Measurements from ENCODE around the gene LYRM9. TPM values are rescaled to one million over a fixed set of nuclear protein-coding genes. Genes with fewer than 3 reads are reported as not detected.

Gene LYRM9
- total and polyA plus RNA-seq, 5 donors from 2014 or later: 7.5 to 18.4 (median 15.8) TPM

GRCh38 chr17:27930000-27930399 is 36.8 kb upstream of the LYRM9 start:
- Mint-ChIP-seq H3K4me1 (no peaks in the 10 kb centered on the region), H3K36me3 (no peaks in the 10 kb centered on the region), H3K4me3 (no peak overlapping the region), H3K27me3 (no peaks in the 10 kb centered on the region), H3K9me3 (peaks cover 0 to 8% (median 2%) of the 10 kb centered on the region in 7 donors), H3K27ac (no peak overlapping the region)
- no peak overlapping the region for H3K27ac ChIP-seq (ENCODE audit: insufficient read depth, low read length, poor library complexity, severe bottlenecking)
- no peaks in the 10 kb centered on the region for H3K4me1 ChIP-seq (ENCODE audit: control insufficient read depth, insufficient read depth, low read length, poor library complexity, severe bottlenecking)
- H3K4me3 ChIP-seq (ENCODE audit: low read depth, low read length): no peak overlapping the region
- H3K27me3 ChIP-seq (ENCODE audit: control insufficient read depth, insufficient read depth, low read length): peaks cover 5% of the 10 kb centered on the region
- H3K36me3 ChIP-seq (ENCODE audit: control insufficient read depth, insufficient read depth, low read length): no peaks in the 10 kb centered on the region
- no peak for ATAC-seq (ENCODE audit: low read depth in 2 of 2)
- H3K9me3 ChIP-seq (ENCODE audit: control insufficient read depth in 2 of 2, low read length in 2 of 2): peaks cover 0 to 3% of the 10 kb centered on the region in 2 experiments
- no peak for DNase-seq

- Histone ChIP-seq H3K27me3 (ENCODE audit: control insufficient read depth, insufficient read depth, low read length) (peaks cover 5% of the 10 kb centered on the region), H3K4me1 (ENCODE audit: control insufficient read depth, insufficient read depth, low read length, poor library complexity, severe bottlenecking) (no peaks in the 10 kb centered on the region), H3K27ac (ENCODE audit: insufficient read depth, low read length, poor library complexity, severe bottlenecking) (no peak overlapping the region), H3K36me3 (ENCODE audit: control insufficient read depth, insufficient read depth, low read length) (no peaks in the 10 kb centered on the region), H3K9me3 (ENCODE audit: control insufficient read depth in 2 of 2, low read length in 2 of 2) (peaks cover 0 to 2% of the 10 kb centered on the region in 2 experiments), H3K4me3 (ENCODE audit: low read depth, low read length) (no peak overlapping the region)
- H3K4me3 Mint-ChIP-seq: no peak overlapping the region
- H3K27ac Mint-ChIP-seq: no peak overlapping the region
- DNase-seq (no peak), ATAC-seq (ENCODE audit: low read depth in 2 of 2) (no peak)
- no peaks in the 10 kb centered on the region for H3K36me3 Mint-ChIP-seq
- H3K27me3 Mint-ChIP-seq: no peaks in the 10 kb centered on the region
- H3K9me3 Mint-ChIP-seq: peaks cover 0 to 4% (median 0%) of the 10 kb centered on the region in 7 donors
- no peaks in the 10 kb centered on the region for H3K4me1 Mint-ChIP-seq
These were observed 35.4 kb upstream of the LYRM9 start for GRCh38 chr17:27928587-27928986.

GRCh38 chr17:27927781-27928180 is 34.6 kb upstream of the LYRM9 start:
- Histone ChIP-seq H3K36me3 (ENCODE audit: control insufficient read depth, insufficient read depth, low read length) (no peaks in the 10 kb centered on the region), H3K4me1 (ENCODE audit: control insufficient read depth, insufficient read depth, low read length, poor library complexity, severe bottlenecking) (no peaks in the 10 kb centered on the region), H3K9me3 (ENCODE audit: control insufficient read depth in 2 of 2, low read length in 2 of 2) (no peaks in the 10 kb centered on the region), H3K27ac (ENCODE audit: insufficient read depth, low read length, poor library complexity, severe bottlenecking) (no peak overlapping the region), H3K27me3 (ENCODE audit: control insufficient read depth, insufficient read depth, low read length) (peaks cover 5% of the 10 kb centered on the region), H3K4me3 (ENCODE audit: low read depth, low read length) (no peak overlapping the region)
- H3K9me3 Mint-ChIP-seq: peaks cover 0 to 2% (median 0%) of the 10 kb centered on the region in 7 donors
- no peak overlapping the region for H3K27ac Mint-ChIP-seq
- no peaks in the 10 kb centered on the region for H3K36me3 Mint-ChIP-seq
- H3K27me3 Mint-ChIP-seq: no peaks in the 10 kb centered on the region
- DNase-seq (no peak), ATAC-seq (ENCODE audit: low read depth in 2 of 2) (no peak)
- no peak overlapping the region for H3K4me3 Mint-ChIP-seq
- no peaks in the 10 kb centered on the region for H3K4me1 Mint-ChIP-seq

GRCh38 chr17:27921599-27921998 is 28.4 kb upstream of the LYRM9 start:
- peaks cover 0 to 2% (median 0%) of the 10 kb centered on the region in 7 donors for H3K9me3 Mint-ChIP-seq
- DNase-seq (no peak), ATAC-seq (ENCODE audit: low read depth in 2 of 2) (no peak)
- Histone ChIP-seq H3K36me3 (ENCODE audit: control insufficient read depth, insufficient read depth, low read length) (no peaks in the 10 kb centered on the region), H3K9me3 (ENCODE audit: control insufficient read depth in 2 of 2, low read length in 2 of 2) (no peaks in the 10 kb centered on the region), H3K27me3 (ENCODE audit: control insufficient read depth, insufficient read depth, low read length) (no peaks in the 10 kb centered on the region), H3K27ac (ENCODE audit: insufficient read depth, low read length, poor library complexity, severe bottlenecking) (no peak overlapping the region), H3K4me3 (ENCODE audit: low read depth, low read length) (no peak overlapping the region), H3K4me1 (ENCODE audit: control insufficient read depth, insufficient read depth, low read length, poor library complexity, severe bottlenecking) (no peaks in the 10 kb centered on the region)
- no peaks in the 10 kb centered on the region for H3K36me3 Mint-ChIP-seq
- H3K4me1 Mint-ChIP-seq: no peaks in the 10 kb centered on the region
- no peak overlapping the region for H3K27ac Mint-ChIP-seq
- peaks cover 7% of the 10 kb centered on the region for H3K27me3 Mint-ChIP-seq
- no peak overlapping the region for H3K4me3 Mint-ChIP-seq

GRCh38 chr17:27921077-27921476 is 27.9 kb upstream of the LYRM9 start:
- no peaks in the 10 kb centered on the region for H3K27me3 ChIP-seq (ENCODE audit: control insufficient read depth, insufficient read depth, low read length)
- no peak overlapping the region for H3K4me3 ChIP-seq (ENCODE audit: low read depth, low read length)
- no peaks in the 10 kb centered on the region for H3K4me1 ChIP-seq (ENCODE audit: control insufficient read depth, insufficient read depth, low read length, poor library complexity, severe bottlenecking)
- Mint-ChIP-seq H3K27ac (no peak overlapping the region), H3K36me3 (no peaks in the 10 kb centered on the region), H3K4me3 (no peak overlapping the region), H3K9me3 (no peaks in the 10 kb centered on the region), H3K4me1 (no peaks in the 10 kb centered on the region), H3K27me3 (peaks cover 7% of the 10 kb centered on the region)
- no peak for DNase-seq
- no peak overlapping the region for H3K27ac ChIP-seq (ENCODE audit: insufficient read depth, low read length, poor library complexity, severe bottlenecking)
- H3K36me3 ChIP-seq (ENCODE audit: control insufficient read depth, insufficient read depth, low read length): no peaks in the 10 kb centered on the region
- H3K9me3 ChIP-seq (ENCODE audit: control insufficient read depth in 2 of 2, low read length in 2 of 2): no peaks in the 10 kb centered on the region
- ATAC-seq (ENCODE audit: low read depth in 2 of 2): no peak

GRCh38 chr17:27920569-27920968 is 27.4 kb upstream of the LYRM9 start:
- Histone ChIP-seq H3K27me3 (ENCODE audit: control insufficient read depth, insufficient read depth, low read length) (no peaks in the 10 kb centered on the region), H3K27ac (ENCODE audit: insufficient read depth, low read length, poor library complexity, severe bottlenecking) (no peak overlapping the region), H3K4me1 (ENCODE audit: control insufficient read depth, insufficient read depth, low read length, poor library complexity, severe bottlenecking) (no peaks in the 10 kb centered on the region), H3K4me3 (ENCODE audit: low read depth, low read length) (no peak overlapping the region), H3K36me3 (ENCODE audit: control insufficient read depth, insufficient read depth, low read length) (no peaks in the 10 kb centered on the region), H3K9me3 (ENCODE audit: control insufficient read depth in 2 of 2, low read length in 2 of 2) (no peaks in the 10 kb centered on the region)
- DNase-seq: no peak
- H3K36me3 Mint-ChIP-seq: no peaks in the 10 kb centered on the region
- no peaks in the 10 kb centered on the region for H3K4me1 Mint-ChIP-seq
- H3K9me3 Mint-ChIP-seq: no peaks in the 10 kb centered on the region
- no peak overlapping the region for H3K4me3 Mint-ChIP-seq
- no peak for ATAC-seq (ENCODE audit: low read depth in 2 of 2)
- no peak overlapping the region for H3K27ac Mint-ChIP-seq
- peaks cover 7% of the 10 kb centered on the region for H3K27me3 Mint-ChIP-seq

- Mint-ChIP-seq H3K4me1 (no peaks in the 10 kb centered on the region), H3K36me3 (no peaks in the 10 kb centered on the region), H3K27me3 (peaks cover 7% of the 10 kb centered on the region), H3K9me3 (no peaks in the 10 kb centered on the region), H3K4me3 (no peak overlapping the region), H3K27ac (no peak overlapping the region)
- no peaks in the 10 kb centered on the region for H3K27me3 ChIP-seq (ENCODE audit: control insufficient read depth, insufficient read depth, low read length)
- ATAC-seq (ENCODE audit: low read depth in 2 of 2): no peak
- no peaks in the 10 kb centered on the region for H3K4me1 ChIP-seq (ENCODE audit: control insufficient read depth, insufficient read depth, low read length, poor library complexity, severe bottlenecking)
- no peak for DNase-seq
- no peak overlapping the region for H3K27ac ChIP-seq (ENCODE audit: insufficient read depth, low read length, poor library complexity, severe bottlenecking)
- no peaks in the 10 kb centered on the region for H3K9me3 ChIP-seq (ENCODE audit: control insufficient read depth in 2 of 2, low read length in 2 of 2)
- no peak overlapping the region for H3K4me3 ChIP-seq (ENCODE audit: low read depth, low read length)
- no peaks in the 10 kb centered on the region for H3K36me3 ChIP-seq (ENCODE audit: control insufficient read depth, insufficient read depth, low read length)
These were observed 25.9 kb upstream of the LYRM9 start for GRCh38 chr17:27919079-27919478.

GRCh38 chr17:27918498-27918897 is 25.3 kb upstream of the LYRM9 start:
- H3K27ac ChIP-seq (ENCODE audit: insufficient read depth, low read length, poor library complexity, severe bottlenecking): no peak overlapping the region
- Mint-ChIP-seq H3K36me3 (no peaks in the 10 kb centered on the region), H3K27me3 (peaks cover 7% of the 10 kb centered on the region), H3K9me3 (no peaks in the 10 kb centered on the region), H3K4me1 (no peaks in the 10 kb centered on the region), H3K4me3 (no peak overlapping the region), H3K27ac (no peak overlapping the region)
- no peaks in the 10 kb centered on the region for H3K9me3 ChIP-seq (ENCODE audit: control insufficient read depth in 2 of 2, low read length in 2 of 2)
- no peaks in the 10 kb centered on the region for H3K27me3 ChIP-seq (ENCODE audit: control insufficient read depth, insufficient read depth, low read length)
- ATAC-seq (ENCODE audit: low read depth in 2 of 2) (no peak), DNase-seq (no peak)
- no peaks in the 10 kb centered on the region for H3K4me1 ChIP-seq (ENCODE audit: control insufficient read depth, insufficient read depth, low read length, poor library complexity, severe bottlenecking)
- H3K36me3 ChIP-seq (ENCODE audit: control insufficient read depth, insufficient read depth, low read length): no peaks in the 10 kb centered on the region
- H3K4me3 ChIP-seq (ENCODE audit: low read depth, low read length): no peak overlapping the region
